Superior temporal gyrus (tissue), 1 donor: ENCODE data around the gene HNRNPF.
A peak's percentile ranks its signal among the peaks of the same experiment; 100 is the strongest.
"Not testable (repeated sequence)": the region's sequence is repeated elsewhere in the genome, so short reads cannot be mapped to it uniquely, and the experiment has no call there.

ENCODE experiments used
- DNase-seq: peaks from one replicate; pipeline ENCODE4 v3.0.0-alpha.2; 2016; ENCODE audit errors: extremely low spot score

HNRNPF gene

DNA sequence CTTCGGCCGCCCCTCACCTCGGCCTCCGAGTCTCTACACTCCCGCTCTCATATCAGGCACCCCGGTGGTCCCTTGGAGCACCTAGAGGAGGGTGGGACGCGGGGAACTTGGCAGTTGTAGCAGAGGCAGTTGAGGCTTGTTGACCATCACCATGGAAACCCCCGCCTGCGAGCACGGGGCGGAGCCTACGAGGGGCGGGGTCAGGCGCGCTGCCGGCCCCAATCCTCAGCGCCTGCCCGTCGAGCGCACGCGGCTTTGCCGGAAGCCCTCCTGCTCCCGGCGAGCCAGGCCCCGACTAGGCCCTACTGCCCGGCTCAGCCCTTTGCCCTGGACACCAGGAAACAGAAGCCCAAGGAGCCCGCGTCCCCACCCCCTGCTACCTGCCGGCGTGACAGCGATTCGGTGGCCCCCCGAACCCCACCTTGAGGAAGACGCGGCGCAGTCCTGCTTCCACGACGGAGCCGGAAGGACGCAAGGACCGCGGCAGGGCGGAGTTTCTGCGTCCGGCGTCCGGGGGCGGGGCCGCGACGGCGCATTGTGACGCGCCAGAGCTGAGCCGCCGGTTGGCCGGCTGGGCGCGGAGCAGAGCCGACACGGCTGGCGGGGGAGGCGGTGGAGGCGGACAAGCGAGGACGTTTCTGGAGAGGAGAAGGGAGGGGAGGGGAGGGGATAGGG, at the start of gene HNRNPF:
HNRNPF (minus strand) TSS at position 477 of the 675 bp plus-strand sequence. CDS start 21,302 bp downstream, outside the sequence.
- DNase-seq, result peak; percentile 94

- no peak for DNase-seq
Observed at GRCh38 chr10:43458227-43458626, 49.2 kb upstream of the HNRNPF start.

- DNase-seq, result not testable (repeated sequence)
Observed at GRCh38 chr10:43456561-43456960, 47.6 kb upstream of the HNRNPF start.

GRCh38 chr10:43454025-43454424, 45.0 kb upstream of the HNRNPF start:
- DNase-seq, result not testable (repeated sequence)

DNA sequence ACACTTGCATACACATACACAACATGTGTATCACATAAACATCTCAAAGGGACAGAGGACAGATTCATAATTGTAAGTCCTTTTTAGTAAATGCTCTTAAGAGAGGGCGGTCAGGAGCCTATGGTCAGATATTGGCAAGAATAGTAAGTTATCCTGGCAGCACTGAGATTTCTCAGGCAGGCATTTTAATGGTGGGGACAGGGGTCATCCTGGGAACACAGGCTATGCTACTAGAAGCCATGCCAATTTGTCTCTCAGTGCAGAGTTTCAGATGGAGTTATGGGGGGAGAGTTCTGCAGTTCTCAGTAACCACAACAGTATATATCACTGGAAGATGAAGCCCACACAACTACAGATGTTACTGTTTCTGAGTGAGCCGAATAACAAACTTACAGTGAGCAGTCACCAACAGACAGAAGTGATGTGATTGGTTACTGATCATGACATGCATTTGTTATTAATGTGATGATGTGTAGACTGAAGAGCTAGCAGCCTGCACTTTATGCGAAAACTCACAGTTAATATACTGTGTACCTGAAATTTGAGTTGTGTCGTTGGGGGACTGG, 44.4 kb upstream of the HNRNPF start:
- DNase-seq, result no peak

DNA sequence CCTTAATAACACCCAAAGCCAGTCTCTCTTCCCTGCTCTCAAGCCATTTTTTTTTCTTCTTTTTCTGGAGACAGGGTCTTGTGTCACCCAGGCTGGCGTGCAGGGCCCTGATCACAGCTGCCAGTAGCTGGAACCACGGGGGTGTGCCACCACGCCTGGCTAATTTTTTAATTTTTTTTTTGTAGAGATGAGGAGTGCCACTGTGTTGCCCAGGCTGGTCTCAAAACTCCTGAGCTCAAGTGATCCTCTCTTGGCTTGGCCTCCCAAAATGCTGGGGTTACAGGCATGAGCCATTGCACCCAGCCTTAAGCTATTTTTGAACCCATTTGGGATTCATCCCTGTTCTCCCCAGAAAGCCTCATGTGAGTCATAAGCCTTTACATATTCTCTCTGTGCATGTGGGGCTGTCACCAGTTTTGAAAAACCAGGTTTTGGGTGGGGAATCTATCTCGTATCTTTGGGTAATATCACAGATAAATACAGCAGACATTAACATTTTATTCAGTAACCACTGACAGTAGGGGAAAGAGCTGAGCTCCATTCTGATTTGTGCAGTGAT, 43.4 kb upstream of the HNRNPF start:
- DNase-seq, result no peak

- DNase-seq, result no peak
Observed at GRCh38 chr10:43448742-43449141, 39.8 kb upstream of the HNRNPF start.

GRCh38 chr10:43446219-43447017, 37.4 kb upstream of the HNRNPF start:
- DNase-seq, result not testable (repeated sequence)

DNA sequence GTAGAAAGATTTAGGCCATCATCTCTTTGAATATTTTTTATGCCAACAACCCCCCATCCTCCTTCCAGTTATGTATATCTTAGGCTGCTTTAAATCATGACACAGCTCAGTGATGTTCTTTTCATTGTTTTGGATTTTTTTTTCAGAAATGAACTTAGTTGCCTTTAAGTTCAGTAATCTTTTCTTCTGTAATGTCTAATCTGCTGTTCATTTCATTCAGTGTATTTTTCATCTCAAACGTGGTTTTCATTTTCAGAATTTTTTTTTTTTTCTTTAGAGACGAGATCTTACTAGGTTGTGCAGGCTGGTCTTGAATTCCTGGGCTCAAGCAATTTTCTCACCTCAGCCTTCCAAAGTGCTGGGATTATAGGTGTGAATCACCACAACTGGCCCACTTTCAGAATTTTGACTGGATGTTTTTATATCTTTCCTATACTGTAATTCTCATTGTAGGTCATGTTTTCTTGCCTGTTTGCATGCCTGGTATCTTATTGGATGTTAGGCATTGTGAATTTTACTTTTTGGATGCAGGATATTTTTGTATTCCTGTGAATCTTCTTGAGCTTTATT, 36.0 kb upstream of the HNRNPF start:
- no peak for DNase-seq

DNA sequence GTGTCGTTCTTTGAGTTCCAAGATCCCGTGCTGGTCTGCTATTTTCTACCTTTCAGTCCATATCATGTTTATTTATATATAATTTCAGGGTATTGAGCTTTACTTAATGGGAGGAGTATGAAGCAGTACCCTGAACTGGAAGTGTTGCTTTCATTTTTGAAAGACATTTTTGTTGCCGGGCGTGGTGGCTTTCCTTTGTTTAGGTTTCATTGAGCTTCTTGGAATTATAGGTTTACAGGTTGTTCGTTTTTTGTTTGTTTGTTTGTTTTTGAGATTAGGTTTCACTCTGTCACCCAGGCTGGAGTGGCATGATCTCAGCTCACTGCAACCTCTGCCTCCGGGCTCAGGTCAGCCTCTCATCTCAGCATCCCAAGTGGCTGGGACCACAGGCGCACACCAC, 35.3 kb upstream of the HNRNPF start:
- DNase-seq, result no peak

GRCh38 chr10:43440463-43441134, 31.6 kb upstream of the HNRNPF start:
- DNase-seq, result no peak

DNA sequence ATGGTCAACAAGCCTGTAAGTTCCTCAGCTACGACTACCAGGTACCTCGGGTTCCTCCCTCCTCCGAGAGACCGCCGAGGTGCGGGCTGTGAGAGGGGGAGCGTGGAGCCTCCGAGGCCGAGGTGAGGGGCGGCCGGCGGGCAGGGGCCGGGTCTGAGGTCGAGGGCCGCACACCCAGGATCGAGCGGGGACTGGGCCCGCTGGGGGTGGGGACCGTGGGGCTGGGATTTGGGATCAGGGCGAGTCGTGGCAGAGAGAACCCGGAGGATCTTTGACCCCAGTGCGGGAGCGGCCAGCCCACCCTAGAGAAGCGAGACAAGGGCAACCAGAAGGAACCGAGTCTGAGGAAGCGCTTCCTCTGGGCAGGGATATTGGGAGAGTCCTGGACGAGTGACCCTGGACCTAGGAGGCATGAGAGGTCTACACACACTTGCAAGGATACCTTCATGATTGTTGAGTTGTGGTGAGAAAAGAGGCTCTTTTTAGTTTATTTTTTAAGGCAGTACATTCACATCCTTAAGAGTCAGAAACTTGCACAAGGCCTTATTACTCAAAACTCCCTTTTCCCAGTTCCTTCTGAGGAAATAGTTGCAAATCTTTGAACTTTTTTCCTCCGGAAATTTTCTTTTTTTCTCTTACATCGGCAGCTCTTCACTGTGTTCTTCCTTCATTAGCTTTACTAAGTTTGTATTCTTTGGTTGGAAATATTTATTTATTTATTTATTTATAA, 28.3 kb upstream of the HNRNPF start:
- DNase-seq, result no peak

DNA sequence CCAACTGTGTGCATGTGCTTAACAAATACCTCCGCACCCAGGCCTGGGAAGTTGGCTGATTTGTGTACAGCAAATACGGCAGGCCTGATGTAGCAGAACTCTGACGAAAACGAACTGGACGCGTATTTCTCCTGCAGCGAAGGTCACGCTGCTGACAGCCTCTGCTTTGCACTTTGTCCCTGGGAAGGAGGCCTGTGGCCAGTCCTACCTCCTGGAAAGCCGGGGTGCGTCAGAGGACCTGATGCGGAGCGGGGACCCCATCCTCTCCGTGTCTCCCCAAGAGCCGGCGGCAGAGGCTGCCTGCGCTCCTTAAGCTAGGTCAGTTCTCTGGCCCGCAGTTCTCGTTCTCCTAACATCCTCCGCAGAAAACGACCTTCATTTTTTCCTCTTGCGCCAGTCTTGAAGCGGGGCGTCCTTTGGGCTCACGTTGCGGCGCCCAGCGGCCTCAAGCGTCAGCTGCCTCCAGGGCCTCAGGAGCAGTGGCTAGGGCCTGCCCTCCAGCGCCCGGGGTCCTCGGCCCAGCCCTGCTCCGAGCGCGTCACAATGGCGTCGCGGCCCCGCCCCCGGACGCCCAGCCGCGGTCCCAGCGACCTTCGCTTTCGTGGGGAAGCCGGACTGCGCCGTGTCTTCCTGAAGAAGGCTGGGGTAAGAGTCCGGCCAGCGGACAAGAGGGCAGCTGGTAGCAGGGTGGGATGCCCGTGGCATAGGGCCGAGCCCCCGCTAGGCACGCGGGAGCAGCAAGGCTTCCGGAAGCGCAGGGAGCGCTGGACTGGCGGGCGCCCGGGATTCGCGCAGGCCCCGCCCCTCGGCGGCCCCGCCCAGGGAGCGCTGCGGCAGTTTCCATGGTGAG, 27.5 kb upstream of the HNRNPF start, which contains the start of gene ZNF487:
ZNF487 (plus strand) TSS at position 821 of the 850 bp plus-strand sequence. CDS start 38,703 bp downstream, outside the sequence.
- peak; percentile 88 for DNase-seq

DNA sequence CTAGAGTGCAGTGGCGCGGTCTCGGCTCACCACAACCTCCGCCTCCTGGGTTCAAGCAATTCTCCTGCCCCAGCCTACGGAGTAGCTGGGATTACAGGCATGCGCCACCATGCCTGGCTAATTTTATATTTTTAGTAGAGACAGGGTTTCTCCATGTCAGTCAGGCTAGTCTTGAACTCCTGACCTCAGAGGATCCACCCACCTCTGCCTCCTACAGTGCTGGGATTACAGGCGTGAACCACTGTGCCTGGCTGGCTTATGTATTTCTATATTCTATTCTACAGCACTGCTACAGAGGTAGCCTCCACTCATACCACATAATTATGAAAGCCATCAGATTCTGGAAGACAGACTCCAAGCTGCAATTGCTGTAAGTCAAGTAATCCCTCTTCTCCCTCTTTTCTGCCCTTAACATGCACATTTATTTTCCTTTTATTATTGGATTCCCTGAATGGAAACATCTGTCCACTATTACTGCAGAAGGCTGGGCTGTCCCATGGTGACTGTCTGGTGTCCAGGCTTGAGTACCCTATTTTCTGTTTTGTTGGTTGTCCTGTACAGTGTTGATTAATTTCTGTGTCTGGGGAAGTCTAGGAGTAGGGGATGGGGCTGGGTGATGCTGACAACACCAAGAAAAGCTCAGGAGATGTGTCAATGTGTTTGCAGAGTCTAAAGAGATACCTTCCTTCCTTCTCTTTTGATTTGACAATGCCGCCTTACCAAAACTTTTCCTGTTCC, 22.1 kb upstream of the HNRNPF start:
- DNase-seq, result no peak

GRCh38 chr10:43427166-43427825, 18.3 kb upstream of the HNRNPF start:
- no peak for DNase-seq

GRCh38 chr10:43426476-43426875, 17.5 kb upstream of the HNRNPF start:
- DNase-seq, result not testable (repeated sequence)

GRCh38 chr10:43424416-43424815, 15.4 kb upstream of the HNRNPF start:
- DNase-seq, result no peak

- DNase-seq, result not testable (repeated sequence)
Observed at GRCh38 chr10:43421944-43422343, 13.0 kb upstream of the HNRNPF start.
